Stimulated activated CD4-positive, alpha-beta T cell treated with anti-CD3 and anti-CD28 coated beads, Interleukin-2, amount 100 ng/mL, for 24 hours (primary cell): Measurements from ENCODE around the gene PLEKHA6.
"Not testable (repeated sequence)": the region's sequence is repeated elsewhere in the genome, so short reads cannot be mapped to it uniquely, and the experiment has no call there.

Source experiments
- DNase-seq, 2 donors: peaks; one replicate each; pipeline ENCODE4 v3.0.0-alpha.2; 2020

Gene PLEKHA6

DNA sequence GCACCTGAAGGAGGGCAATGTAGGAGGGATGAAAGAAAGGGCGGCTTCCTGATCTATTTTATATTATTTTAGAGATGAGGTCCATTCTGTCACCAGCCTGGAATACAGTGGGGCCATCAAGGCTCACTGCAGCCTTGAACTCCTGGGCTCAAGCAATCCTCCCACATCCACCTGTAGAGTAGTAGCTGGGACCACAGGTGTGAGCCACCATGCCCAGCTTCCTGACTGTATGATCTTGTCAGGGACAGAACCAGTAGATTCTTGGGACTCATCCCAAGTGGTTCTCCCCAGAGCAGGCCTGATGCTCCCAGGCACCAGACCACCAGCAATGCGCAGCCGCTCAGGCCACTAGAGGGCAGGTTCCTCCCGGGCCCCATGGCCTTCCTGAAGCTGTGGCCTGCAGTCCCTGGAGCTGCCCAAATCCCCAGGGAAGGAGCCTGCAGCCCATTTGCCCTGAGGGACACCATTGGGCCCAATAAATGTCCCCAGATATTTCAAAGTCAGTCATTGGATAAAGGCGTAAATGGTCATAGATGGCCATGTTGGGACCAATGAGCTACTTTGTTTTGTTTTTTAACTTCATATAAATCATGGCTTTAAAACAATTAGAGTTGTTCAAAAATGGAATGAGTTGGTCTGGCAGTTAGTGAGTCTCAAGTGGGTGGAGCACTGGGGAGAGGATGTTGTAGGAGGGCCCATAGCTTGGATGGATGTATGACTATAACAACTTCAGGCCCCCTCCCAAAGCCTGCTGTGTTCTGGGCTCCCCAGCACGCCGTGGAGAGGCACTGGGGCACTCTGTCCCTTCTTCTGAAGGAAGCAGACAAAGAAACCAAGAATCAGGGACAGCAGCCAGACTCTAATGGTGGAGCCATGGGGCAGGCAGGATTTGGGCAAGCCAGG is 101.3 kb downstream of the PLEKHA6 start:
- peak; percentile 29 to 53 for DNase-seq

DNA sequence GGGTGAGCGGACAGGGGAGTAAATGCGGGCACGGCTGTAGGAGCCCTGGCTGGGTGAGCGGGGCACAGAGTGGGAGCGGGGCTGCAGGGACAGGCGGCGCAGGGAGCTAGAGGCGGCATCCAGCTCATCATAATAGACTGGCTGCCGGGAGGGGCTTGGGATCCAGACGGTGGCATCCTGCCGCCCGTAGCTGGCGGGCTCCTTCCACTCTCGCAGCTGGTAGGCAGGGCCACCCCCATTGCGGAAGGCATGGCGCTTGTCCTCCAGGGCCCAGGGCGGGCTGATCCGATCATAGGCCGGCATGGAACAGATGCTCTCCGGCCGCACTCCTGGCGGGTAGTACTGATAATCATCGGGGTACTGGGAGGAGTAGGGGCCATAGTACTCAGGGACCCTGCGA is 102.3 kb downstream of the PLEKHA6 start:
- DNase-seq: no peak

DNA sequence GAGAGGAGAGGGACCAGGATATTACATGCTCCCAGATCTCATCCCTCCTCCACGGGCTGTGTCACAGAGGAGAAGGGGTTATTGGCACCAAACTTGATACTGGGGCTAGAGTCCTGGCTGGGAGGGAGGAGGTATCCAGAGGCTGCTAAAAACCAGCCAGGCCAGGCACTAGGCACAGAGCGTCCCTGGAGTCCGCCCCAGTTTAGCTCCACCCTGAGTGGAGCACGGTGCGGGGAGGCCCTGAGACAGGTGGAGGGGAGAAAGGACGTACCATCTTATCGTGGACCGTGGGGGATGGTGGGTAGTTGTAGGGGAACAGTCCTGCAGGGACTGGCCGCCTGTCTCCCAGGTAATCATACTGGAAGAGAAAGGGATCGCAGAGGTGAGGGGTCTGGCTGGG is 103.2 kb downstream of the PLEKHA6 start:
- DNase-seq: no peak

DNA sequence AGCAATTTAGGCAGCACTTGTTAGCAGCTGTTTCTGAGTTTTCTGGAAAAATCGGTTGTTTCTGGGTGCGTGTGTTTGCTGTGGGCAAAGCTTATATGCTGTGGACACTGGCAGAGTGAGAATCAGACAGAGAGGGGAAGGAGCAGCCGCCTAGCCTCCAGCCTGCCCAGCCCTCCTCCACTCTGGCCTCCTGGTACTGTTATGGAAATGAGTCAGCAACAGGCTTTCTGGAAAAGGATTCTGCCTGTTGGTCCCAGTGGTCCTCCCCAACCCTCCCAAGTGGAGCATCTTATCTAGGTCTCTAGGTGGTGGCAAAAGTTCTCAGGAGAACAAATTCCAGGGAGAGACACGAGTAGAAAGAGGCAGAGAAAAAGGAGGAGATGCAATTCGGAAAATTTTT is 103.8 kb downstream of the PLEKHA6 start:
- no peak for DNase-seq

DNA sequence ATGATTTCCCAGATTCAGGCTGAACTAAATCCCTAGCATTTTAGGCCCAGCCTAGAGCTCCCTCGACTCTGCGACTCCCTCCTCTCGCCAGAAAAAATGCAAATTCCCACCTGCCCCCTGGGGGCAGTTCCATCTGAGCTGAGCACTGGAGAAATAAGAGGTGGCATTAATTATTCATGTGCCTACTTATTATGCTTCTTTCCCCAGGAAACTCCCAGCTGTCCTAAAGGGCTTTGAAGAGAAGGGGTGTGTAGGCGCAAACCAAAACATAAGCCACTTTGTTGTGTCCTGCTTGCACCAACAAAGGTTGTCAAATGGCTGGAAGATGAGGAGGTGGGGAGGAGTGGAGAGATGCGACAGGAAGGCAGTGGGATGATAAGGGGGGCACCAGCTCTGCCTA is 104.5 kb downstream of the PLEKHA6 start:
- no peak for DNase-seq

DNA sequence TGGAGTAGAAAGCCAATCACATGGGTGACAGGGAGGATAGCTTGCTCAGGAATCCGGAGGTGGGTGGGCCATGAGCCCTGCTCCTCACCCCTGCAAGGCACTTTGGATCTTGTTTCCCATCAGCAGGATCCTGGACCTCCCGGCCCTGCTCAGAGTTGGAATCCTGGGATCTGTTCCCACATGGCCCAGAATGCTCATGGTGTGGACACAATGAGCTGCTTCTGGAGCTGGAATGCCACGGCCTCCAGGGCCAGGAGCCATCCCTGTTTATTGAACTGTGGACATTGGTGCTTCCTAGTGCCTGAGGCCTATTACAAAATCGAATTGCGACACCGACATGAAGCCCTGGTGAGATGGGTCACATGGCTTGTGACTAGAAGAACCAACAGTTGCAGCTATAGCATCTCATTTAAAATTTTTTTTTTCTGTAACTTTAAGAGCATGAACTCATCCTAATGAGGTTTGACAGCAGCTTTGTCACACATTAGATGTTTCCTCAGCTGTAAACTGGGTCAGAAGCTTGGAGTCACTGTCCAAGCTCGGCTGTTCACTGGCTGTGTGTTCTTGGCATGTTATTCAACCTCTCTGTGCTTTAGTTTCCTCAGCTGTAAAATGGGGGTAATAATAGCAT is 105.6 kb downstream of the PLEKHA6 start:
- DNase-seq: no peak

DNA sequence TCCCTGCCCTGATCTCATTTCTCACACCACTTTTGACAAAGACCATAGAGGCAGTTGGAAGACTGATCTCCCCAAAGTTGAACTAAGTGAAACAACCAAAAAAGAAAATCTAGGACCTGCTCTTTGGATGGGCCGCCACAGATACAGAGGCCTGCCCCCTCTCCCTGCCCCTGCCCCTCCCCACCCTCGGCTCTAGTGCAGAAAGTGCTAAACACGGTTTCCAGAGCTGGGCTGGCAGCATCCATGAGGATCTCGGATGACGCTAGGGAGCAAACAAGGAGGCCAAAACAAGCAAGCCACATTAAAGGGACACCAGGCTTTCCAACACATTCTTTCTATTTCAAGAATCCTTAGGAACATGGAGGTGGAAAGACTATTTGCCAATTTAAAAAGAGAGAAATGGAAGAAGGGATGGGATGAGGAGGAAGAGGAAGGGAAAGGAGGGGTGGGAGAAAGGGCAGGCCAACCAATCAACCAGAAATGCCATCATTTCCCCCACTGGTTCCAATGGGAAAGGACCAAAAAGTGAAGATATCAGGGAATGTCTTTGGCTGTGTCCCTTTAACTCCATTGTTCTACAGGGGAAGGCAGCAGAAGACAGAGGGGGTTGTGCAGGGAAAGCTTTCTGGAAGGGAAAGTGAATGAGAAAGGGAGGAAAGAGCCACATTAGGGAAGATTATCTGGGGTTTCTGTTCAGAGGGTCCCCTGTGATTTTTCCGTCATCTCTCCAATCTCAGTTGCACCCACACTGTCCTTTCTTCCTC is 107.6 kb downstream of the PLEKHA6 start:
- DNase-seq: no peak

DNA sequence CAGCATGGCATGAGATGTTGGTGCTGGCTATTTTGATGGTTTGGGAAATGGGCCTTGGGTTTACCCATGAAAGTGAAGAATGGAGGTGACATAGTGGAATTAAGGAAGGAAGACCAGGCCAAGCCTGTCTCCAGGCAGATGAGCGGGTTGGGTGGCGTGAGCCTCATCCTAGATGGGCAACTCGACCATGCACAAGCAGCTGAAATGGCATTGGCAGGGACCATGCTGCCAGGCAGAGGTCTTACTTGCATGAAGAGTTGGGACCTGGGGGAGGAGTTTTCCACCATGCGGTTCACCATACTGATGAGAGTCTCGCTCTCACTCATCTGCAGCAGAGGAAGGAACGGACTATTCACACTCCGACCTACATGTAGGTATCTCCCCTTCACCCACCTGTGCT is 108.4 kb downstream of the PLEKHA6 start:
- no peak for DNase-seq

DNA sequence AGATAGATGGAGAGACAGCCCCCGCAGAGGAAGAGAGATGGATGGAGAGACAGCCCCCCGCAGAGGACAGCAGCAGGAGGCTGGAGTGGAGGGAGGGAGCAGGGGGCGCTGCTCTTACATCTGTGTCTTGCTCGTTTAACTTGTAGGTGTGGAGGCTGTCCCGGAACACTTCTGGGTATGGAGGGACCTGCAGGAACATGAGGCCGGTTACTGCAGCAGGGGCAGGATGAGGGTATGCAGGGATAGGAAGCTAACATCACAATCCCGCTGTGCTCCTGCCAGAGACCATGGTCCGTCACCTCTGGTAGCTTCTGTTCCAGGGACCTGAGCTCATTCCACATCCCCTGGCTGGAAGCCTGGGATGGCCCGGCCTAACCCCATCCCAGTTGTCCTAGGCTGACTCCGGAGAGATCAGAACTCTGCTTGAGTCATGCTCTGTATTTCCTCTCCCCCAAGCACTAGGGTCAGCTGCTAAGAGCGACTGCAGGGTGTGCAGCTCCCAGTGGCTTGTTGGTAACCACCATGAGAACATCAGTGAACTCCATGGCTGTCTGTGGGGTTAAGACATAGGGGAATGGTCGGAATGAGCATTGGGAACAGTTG is 109.2 kb downstream of the PLEKHA6 start:
- no peak for DNase-seq

DNA sequence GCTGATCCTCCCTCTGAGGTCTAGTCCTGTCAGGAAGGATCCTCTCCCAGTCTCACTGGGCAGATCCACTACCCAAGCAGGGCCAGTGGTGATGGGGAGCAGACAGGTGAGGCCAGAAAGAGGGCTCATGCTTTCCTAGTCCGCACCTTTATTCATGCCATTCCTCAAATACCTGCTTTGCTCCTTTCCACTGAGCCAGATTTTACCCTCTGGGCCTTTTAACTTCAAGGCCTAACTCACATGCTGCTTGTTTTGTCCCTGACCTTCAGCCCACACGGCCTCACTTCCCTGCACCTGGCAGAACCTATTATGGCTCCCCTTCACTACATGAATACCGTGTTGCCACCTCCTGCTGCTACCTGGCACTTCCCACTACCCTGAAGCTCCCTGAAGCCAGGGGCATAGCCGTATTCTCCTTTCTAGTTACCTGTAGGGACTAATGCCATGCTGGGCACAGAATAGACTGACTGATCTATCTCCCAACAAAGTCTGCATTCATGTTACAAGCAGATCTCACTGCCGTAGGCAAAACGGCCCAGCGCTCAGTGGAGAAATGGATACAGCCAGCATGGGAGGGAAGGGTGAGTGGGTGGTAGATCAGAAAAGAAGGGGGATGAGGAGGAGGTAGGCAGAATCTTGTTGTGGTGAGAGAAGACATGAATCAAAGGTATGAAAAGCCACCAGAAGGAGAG is 109.8 kb downstream of the PLEKHA6 start:
- DNase-seq: no peak

DNA sequence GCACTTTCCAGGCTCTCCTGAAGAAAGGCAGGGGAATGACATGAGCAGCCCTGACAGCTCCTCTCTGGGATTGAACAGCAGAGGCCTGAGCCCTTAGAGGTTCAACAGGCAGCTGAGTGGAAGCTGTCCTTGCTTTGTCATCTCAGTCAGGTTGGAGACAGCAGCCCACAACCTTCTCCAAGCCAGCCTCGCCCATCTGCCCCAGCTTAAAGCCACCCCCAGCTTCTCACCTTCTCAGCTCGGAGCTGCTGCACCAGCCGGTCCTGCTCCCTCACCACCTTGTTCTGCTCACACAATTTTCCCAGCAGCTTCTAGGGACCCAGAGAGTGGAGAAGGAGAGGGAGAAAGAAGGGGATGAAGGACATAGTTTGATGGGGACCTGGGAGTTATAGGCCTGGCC is 110.8 kb downstream of the PLEKHA6 start:
- DNase-seq: no peak

DNA sequence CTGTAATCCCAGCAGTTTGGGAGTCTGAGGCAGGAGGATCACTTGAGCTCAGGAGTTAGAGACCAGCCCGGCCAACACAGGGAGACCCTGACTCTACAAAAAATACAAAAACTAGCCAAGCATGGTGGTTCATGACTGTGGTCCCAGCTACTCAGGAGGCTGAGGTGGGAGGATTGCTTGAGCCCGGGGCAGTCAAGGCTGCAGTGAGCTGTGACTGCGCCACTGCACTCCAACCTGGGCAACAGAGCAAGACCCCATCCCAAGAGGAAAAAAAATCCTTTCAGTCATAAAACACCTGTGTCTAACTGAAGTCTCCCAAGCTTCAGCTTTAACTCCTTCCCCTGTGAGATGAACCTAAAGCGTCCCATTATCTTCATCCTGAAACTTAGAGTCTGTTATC is 112.9 kb downstream of the PLEKHA6 start:
- no peak for DNase-seq

DNA sequence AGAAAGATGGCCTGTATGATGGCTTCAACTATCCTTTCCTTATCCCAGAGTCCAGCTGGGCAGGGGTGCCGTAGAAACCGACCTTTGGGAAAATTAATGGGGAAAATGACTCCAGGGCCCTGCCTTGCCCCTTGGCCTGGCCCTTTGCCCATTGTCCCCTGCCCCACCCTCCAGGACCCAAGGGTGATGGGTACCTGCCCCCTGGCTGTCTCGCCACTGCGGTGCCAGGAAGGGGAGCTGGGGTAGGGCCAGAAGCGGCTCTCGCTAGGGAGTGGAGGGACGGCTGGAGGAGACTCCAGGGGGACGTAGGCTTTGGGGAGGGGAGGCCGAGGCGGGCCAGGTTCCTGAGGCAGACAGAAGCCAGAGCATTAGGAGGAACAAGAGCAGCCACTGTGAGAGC is 116.8 kb downstream of the PLEKHA6 start:
- DNase-seq: no peak

DNA sequence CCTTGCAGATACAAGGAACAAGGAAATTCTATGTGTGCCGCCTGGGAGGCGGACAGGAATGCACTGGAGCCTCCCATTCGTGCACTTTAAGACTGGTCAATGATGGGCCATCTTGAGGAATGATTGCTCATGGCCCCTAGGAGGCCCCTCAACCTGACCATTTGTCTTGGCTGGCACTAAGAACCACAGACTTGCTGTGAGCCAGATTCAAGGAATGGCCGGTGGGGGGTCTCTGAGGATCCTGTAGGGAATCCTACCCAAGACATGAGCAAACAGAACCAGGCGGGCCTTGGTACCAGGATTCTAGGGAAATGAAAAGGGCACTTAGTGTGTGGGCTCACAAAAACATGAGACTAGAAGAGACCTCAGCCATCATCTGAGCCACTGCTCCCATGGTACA is 117.8 kb downstream of the PLEKHA6 start:
- DNase-seq: no peak

DNA sequence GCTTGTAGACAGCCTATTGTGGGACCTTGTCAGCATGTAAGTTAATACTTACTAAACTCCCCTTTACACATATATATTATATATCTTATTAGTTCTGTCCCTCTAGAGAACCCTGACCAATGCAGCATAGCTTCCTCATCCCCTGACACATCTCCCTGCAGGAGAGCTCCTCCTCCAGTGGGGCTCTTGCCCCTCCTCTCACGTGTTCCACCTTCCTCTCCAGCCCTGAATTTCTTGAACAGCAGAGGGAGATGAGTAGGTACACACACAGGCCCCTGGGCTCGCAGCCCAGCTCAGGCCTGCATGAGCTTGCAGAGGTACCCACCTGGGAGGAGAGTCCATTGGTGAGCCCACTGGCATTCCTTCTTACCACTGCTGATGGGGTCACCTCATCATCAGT is 118.7 kb downstream of the PLEKHA6 start:
- DNase-seq: no peak

DNA sequence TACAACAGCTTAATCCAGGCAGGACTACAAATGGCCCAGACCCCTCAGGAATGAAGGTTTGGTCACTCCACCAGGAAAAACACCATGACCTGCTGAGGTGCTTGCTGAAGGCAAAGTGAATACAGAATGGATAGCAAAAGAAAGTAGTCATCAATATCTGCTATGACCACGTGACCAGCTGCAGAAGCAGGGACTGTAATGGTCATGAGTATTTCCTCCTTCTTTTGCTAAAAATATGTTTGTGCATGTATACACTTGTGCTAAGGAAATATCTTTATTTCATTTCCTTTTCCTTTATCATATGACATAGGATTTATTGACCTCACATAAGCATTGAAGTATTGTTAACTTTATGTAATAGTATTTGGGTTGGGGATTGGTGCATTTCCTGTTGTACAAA is 119.5 kb downstream of the PLEKHA6 start:
- no peak for DNase-seq

DNA sequence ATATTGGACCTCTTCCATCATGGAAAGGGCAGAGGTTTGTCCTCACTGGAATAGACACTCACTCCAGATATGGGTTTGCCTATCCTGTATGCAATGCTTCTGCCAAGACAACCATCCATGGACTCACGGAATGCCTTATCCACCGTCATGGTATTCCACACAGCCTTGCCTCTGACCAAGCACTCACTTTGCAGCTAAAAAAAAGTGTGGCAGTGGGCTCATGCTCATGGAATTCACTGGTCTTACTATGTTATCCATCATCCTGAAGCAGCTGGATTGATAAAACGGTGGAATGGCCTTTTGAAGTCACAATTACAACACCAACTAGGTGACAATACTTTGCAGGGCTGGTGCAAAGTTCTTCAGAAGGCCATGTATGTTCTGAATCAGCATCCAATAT is 120.3 kb downstream of the PLEKHA6 start:
- not testable (repeated sequence) for DNase-seq

DNA sequence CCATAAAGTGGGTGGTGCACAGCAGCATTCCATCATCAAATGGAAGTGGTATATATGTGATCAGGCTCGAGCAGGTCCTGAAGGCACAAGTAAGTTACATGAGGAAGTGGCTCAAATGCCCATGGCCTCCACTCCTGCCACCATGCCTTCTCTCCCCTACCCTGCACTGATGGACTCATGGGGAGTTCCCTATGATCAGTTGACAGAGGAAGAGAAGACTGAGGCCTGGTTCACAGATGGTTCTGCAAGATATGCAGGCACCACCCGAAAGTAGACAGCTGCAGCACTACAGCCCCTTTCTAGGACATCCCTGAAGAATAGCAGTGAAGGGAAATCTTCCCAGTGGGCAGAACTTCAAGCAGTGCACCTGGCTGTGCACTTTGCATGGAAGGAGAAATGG is 121.2 kb downstream of the PLEKHA6 start:
- DNase-seq: not testable (repeated sequence)

DNA sequence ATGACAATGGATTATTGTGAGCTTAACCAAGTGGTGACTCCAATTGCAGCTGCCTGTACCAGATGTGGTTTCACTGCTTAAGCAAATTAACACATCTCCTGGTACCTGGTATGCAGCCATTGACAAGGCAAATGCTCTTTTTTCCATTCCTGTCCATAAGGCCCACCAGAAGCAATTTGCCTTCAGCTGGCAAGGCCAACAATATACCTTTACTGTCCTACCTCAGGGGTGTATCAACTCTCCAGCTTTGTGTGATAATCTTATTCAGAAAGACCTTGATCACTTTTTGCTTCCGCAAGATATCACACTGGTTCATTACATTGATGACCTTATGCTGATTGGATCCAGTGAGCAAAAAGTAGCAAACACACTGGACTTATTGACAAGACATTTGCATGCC is 122.2 kb downstream of the PLEKHA6 start:
- DNase-seq: not testable (repeated sequence)

DNA sequence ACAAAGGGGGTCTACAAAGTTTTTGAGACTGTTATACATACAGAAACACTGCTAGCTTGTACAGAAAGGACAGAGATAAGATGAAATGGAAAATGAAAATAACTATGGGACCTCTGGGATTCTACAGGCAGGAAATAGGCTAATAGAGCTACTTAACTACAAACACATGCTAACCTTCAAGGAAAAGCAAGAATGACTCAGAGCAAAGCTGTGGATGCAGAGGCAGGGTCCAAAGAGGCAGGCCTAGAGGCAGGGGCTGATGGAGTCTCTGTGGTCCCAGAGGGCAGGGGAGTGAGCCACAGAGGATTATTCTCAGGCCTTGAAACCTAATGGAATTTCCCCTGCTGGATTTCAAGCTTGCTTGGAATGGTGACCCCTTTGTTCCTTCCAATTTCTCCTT is 127.2 kb downstream of the PLEKHA6 start:
- DNase-seq: no peak

DNA sequence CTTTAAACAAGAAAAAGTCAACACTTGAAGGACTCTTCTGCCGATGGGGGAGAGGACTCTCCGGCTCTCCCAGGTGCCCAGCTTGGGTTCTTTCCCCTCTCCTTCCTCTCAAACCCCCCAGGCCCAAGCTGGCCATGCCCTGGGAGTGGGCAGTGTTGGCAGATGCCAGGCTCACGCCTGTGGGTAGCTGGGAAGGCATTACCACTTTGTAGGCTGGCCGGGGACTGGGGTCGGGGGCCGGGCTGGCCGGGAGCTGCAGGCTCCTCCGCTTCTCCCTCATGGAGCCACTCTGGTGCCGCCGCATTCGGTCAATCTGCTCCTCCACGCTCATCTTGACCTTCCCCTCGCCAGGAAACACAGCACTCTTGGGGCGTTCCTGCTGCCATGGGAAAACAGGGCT is 129.5 kb downstream of the PLEKHA6 start:
- DNase-seq: no peak

DNA sequence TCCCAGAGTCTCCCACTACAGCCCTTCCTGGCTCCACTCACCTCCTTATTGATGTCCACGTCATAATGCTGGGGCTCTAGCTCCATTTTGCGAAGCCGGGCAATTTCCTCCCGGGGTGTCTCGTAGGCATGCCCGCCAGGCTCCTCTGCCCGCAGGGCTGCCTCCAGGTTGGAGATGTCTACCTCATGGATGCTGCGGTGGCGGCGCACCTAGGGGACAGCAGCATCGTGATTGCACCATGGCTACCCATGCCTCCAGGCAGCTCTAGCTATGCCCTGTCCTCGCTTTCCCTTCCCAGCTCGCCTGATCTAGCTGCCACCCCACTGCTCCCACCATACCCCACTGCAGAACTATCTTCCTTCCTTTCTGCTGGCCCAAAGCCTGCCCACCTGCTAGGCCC is 130.8 kb downstream of the PLEKHA6 start:
- DNase-seq: no peak
